Measurements from ENCODE around the gene ASPM. TPM values are rescaled to one million over a fixed set of nuclear protein-coding genes. Genes with fewer than 3 reads are reported as not detected.

Gene ASPM, protein sequence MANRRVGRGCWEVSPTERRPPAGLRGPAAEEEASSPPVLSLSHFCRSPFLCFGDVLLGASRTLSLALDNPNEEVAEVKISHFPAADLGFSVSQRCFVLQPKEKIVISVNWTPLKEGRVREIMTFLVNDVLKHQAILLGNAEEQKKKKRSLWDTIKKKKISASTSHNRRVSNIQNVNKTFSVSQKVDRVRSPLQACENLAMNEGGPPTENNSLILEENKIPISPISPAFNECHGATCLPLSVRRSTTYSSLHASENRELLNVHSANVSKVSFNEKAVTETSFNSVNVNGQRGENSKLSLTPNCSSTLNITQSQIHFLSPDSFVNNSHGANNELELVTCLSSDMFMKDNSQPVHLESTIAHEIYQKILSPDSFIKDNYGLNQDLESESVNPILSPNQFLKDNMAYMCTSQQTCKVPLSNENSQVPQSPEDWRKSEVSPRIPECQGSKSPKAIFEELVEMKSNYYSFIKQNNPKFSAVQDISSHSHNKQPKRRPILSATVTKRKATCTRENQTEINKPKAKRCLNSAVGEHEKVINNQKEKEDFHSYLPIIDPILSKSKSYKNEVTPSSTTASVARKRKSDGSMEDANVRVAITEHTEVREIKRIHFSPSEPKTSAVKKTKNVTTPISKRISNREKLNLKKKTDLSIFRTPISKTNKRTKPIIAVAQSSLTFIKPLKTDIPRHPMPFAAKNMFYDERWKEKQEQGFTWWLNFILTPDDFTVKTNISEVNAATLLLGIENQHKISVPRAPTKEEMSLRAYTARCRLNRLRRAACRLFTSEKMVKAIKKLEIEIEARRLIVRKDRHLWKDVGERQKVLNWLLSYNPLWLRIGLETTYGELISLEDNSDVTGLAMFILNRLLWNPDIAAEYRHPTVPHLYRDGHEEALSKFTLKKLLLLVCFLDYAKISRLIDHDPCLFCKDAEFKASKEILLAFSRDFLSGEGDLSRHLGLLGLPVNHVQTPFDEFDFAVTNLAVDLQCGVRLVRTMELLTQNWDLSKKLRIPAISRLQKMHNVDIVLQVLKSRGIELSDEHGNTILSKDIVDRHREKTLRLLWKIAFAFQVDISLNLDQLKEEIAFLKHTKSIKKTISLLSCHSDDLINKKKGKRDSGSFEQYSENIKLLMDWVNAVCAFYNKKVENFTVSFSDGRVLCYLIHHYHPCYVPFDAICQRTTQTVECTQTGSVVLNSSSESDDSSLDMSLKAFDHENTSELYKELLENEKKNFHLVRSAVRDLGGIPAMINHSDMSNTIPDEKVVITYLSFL (N-terminal part only)
- total RNA-seq (ENCODE audit: low replicate concordance): 7.5 and 52.4 TPM in 2 replicates

GRCh38 chr1:197146101-197147095, at the start of gene ASPM:
ASPM (minus strand) TSS chr1:197146669; CDS start chr1:197146437, 232 bp downstream.
- no peak for TF ChIP-seq CTCF (IDR thresholded peaks at IDR 0.05; ENCODE audit: insufficient read depth, low read length)
- peak within 1 kb of the TSS; percentile 82 for H3K4me3 ChIP-seq (ENCODE audit: low read depth, low read length)
- DNase-seq (ENCODE audit: low read depth): peak; percentile 95

DNA sequence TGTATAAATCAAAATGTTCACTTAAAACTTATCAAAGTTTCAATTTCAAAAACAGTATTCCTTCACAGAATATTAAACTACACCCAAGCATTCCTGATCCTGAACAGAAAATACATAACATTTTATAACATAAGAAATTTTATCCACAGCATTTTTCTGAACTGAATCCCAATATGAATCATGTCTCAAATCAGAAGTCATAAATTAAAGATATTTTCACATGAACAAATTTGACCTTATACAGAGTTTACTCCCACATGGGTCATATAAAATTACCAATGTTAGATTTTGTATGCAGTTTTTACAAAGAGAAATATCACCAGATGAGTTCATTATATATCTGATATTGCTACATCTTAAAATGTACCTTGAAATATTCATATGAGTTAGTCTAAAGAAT, 48.6 kb upstream of the ASPM start:
- DNase-seq (ENCODE audit: low read depth): peak; percentile 14
- no peak for TF ChIP-seq CTCF (IDR thresholded peaks at IDR 0.05; ENCODE audit: insufficient read depth, low read length)
- no peak overlapping the region for H3K4me3 ChIP-seq (ENCODE audit: low read depth, low read length)

- no peak for DNase-seq (ENCODE audit: low read depth)
- TF ChIP-seq CTCF (IDR thresholded peaks at IDR 0.05; ENCODE audit: insufficient read depth, low read length): no peak
- no peak overlapping the region for H3K4me3 ChIP-seq (ENCODE audit: low read depth, low read length)
Observed at GRCh38 chr1:197184190-197184589, 37.7 kb upstream of the ASPM start.

DNA sequence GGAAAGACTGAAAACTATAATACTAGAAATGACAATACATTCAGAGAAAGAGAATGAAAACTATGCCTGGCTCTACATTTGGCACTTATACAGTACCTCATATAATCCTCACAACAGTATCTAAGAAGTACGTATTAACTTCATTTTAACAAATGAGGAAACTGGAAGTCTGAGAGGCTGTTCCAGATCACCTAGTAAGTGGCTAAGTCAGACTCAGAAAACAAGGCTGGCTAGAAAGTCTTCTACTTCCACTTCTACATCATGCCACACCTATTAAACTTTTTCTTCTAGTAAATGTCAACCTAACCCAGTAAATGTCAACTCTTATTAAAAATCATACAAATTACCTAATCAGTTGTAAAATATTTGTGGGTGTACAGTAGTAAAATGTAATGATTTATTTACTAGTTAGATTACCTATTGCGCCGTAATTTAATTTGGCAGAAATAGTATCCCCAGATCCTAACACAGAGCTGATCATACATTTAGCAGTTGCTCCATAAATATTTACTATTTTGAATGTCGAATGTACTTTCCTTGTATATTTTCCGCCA, 36.8 kb upstream of the ASPM start:
- no peak overlapping the region for H3K4me3 ChIP-seq (ENCODE audit: low read depth, low read length)
- DNase-seq (ENCODE audit: low read depth): no peak
- TF ChIP-seq CTCF (IDR thresholded peaks at IDR 0.05; ENCODE audit: insufficient read depth, low read length): no peak

- no peak overlapping the region for H3K4me3 ChIP-seq (ENCODE audit: low read depth, low read length)
- no peak for DNase-seq (ENCODE audit: low read depth)
- TF ChIP-seq CTCF (IDR thresholded peaks at IDR 0.05; ENCODE audit: insufficient read depth, low read length): no peak
Observed at GRCh38 chr1:197182716-197183115, 36.2 kb upstream of the ASPM start.

Data from fibroblast of the aortic adventitia (primary cell).